8988T (cell line): ENCODE results near the gene RGSL1.
"Not testable (repeated sequence)": the region's sequence is repeated elsewhere in the genome, so short reads cannot be mapped to it uniquely, and the experiment has no call there.

Experiments
- DNase-seq: peaks from one replicate; pipeline ENCODE4 v3.0.0; 2011

The RGSL1 gene

DNA sequence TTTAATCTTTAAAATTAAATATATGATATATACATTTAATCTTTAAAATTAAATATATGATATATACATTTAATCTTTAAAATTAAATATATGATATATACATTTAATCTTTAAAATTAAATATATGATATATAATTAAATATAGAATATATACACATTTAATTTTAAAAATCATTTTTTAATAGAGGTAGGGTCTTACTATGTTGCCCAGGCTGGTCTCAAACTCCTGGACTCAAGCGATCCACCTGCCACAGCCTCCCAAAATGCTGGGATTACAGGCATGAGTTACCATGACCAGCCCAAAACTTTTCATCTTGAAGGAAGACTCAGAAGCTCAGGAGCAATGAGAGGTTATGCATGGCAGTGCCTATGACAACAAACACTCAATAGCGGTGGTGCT lies 2.8 kb upstream of the RGSL1 start:
- not testable (repeated sequence) for DNase-seq

DNA sequence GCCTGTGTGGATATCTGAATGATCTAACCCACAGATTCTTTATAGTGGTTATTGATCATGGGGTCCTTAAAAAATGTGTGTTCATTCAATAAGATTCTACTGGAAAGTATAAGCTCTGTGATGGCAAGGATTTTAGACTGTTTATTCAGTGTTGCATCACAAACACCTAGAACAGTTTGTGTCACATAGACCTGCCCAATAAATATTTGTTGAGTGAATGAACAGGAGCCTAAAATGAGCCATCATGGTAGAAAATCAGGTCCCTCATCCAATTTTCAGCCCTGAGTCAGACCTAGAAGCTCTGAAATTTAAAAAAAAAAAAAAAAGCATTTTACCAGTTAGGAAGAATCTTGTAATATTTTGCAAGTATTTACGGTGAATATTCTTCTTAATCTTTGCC lies 2.3 kb upstream of the RGSL1 start:
- DNase-seq: no peak

DNA sequence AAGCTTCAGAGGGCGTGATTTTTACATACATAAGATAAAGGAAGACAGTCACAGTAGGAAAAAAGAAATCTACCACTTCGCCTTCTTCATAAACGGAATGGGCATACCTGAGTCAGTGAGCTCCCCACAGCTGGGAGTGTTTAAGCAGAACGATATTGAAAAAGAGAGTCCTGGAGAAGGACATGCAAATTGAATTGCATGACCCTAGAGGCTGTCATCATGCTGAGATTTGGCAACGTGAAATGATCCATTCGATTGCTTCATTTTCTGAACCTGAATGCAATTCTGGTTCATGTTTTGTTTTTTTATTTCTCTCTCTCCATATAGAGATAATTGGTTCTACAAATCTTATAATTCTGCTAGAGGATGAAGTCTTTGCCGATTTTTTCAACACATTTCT lies 3.7 kb downstream of the RGSL1 start:
- no peak for DNase-seq

- DNase-seq: no peak
These were observed 7.9 kb downstream of the RGSL1 start for GRCh38 chr1:182457844-182458243.

DNA sequence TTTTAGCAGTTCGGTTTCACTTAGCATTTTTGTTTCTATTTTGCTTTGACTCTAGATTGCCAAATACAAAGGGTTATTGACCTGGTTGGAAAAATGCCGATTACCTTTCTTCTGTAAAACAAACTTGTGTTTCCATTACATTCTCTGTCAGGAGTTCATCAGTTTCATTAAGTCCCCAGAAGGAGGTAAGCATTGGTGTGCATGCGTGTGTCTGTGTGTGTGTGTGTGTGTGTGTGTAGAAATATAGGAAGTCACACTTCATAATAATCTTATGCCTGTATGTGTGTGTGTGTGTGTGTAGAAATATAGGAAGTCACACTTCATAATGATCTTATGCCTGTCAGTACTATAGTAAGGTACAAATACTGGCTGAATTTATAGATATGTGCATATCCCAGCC lies 10.0 kb downstream of the RGSL1 start:
- DNase-seq: no peak

- DNase-seq: no peak
These were observed 10.6 kb downstream of the RGSL1 start for GRCh38 chr1:182460550-182460951.

GRCh38 chr1:182473556-182473955 lies 23.6 kb downstream of the RGSL1 start:
- DNase-seq: no peak

GRCh38 chr1:182476625-182477024 lies 26.7 kb downstream of the RGSL1 start:
- DNase-seq: no peak

- DNase-seq: no peak
These were observed 28.3 kb downstream of the RGSL1 start for GRCh38 chr1:182478238-182478637.

DNA sequence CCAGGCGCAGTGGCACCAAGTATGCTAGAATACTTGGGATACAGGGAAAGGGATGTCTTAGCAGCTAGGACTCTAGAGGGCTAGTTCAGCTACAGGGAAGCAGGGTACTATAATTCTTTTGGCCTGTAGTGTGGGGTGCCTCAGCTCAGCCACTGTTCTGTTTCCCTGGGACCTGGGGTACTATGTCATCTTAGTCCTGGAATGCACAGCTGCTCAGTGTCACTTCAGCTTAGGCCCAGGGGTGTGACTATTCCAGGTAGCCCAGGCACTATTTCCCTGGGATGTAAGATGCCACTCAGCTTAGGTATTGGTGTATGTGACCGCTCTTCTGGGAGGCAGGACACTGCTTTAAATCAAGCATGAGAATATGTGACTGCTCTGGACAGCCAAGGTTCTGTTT lies 34.1 kb downstream of the RGSL1 start:
- DNase-seq: no peak

DNA sequence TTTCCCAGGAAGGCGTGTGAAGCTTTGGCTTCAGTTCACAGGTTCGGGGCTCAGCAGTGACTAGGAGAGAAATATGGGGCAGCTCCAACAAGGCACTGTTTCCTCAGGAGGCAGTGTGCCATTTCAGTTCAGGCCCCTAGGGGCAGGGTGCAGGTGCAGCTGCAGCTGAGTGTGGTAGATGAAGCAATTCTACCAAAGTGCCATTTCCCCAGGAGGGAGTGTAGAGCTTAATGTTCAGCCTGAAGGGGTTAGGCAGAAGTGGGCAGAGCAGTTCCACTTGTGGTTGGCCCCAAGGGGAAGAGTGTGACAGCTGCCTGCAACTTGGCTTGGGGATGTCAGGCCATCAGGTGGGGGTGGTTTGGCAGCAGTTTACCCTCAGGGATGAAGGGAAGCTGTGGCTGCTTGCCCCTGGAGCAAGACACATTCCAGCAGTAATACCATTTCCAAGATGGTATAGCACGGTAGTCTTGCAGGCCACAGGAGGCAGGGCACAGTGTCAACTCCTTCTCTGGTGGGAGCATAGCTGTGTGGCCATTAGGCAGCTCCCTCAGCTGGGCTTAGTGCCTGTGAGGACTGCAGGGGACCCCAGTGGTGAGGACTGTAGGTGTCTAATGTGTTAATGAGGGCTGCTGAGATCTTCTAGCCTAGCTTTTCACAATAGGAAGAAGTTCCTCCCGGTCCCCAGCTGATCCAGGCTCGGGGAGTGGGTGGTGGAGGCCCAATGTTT lies 34.7 kb downstream of the RGSL1 start:
- no peak for DNase-seq

- DNase-seq: no peak
These were observed 35.9 kb downstream of the RGSL1 start for GRCh38 chr1:182485861-182486260.

DNA sequence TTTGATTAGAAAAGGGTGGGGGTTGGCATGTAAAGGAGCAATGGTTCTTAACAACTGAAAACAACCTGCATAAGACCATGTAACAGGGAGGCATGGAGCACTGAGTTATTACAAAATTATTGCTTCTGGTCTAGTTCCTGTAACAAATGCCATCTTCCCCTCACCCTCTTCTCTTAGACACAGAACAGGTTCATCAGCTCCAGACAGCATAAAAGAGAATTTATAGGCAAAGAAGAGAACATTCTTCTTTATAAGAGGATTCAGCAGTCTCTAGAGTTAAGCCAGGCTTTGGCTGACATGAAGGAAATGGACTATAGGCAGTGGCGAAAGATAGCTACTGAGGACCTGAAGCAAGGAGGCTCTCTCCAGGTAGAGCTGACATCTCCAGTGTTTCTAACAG lies 38.9 kb downstream of the RGSL1 start:
- DNase-seq: no peak

GRCh38 chr1:182493063-182493462 lies 43.1 kb downstream of the RGSL1 start:
- DNase-seq: no peak

GRCh38 chr1:182495002-182495401 lies 45.1 kb downstream of the RGSL1 start:
- no peak for DNase-seq

DNA sequence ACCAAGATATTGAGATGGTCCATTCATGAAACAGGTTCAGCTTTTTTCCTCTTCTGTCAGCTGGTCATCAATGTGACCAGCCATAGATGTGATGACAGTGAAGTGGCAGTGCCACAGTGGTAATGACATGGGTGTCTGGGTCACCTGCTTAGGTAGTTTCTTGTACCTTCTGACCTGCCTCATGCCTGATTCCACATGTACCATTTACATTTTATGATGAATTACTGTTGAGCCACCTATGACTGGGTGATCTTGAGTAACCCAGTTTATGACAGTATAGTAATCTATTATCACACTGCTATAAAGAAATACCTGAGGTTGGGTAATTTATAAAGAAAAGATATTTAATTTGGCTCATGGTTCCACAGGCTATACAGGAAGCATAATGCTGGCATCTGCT lies 45.7 kb downstream of the RGSL1 start:
- DNase-seq: no peak

GRCh38 chr1:182507685-182508084 lies 57.7 kb downstream of the RGSL1 start:
- no peak for DNase-seq

DNA sequence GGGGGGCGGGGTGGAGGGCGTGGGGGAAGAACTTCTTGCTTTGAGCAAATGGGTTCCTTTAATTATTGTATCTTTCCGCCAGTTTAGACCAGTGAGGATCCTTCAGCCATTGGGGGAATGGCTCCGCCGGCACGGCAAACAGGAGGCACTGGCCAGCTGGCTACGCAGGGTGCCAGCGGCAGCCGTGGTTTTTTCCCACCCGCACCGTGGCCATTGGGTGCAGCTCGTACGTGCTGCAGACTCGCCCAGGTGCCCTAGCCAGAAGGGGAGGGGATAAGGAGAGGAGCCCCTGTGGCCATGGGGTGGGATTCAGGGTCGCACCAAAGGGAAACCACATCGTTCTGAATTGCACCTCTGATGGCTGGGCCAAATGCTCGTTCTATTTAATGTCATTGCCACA lies 65.6 kb downstream of the RGSL1 start:
- DNase-seq: no peak

GRCh38 chr1:182520736-182521135 lies 70.8 kb downstream of the RGSL1 start:
- no peak for DNase-seq

- DNase-seq: no peak
These were observed 75.4 kb downstream of the RGSL1 start for GRCh38 chr1:182525342-182525741.

DNA sequence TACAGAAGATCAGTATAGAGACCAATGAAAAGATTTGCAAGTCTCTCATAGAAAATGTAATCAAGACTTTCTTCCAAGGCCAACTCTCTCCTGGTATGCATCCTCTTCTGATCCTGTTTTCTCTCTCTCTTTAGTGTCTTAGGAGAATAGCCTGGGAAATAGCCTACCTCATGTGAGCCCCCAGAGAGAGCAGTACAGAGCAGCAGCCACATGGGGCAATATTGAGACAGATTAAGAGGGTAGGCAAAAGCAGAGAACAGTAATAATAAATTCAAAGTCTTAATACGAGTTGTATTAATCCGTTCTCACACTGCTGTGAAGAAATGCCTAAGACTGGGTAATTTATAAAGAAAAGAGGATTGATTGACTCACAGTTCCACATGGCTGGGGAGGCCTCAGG lies 77.7 kb downstream of the RGSL1 start:
- DNase-seq: no peak

DNA sequence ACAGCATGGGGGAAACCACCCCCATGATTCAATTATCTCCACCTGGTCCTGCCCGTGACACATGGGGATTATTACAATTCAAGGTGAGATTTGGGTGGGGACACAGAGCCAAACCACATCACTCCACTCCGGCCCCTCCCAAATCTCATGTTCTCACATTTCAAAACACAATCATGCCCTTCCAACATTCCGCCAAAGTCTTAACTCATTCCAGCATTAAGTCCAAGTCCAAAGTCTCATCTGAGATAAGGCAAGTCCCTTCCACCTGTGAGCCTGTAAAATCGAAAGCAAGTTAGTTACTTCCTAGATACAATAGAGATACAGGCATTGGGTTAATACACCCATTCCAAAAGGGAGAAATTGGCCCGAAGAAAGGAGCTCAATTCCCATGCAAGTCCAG lies 78.3 kb downstream of the RGSL1 start:
- not testable (repeated sequence) for DNase-seq

GRCh38 chr1:182533896-182534295 lies 84.0 kb downstream of the RGSL1 start:
- DNase-seq: no peak

- DNase-seq: no peak
These were observed 99.4 kb downstream of the RGSL1 start for GRCh38 chr1:182549346-182549745.

DNA sequence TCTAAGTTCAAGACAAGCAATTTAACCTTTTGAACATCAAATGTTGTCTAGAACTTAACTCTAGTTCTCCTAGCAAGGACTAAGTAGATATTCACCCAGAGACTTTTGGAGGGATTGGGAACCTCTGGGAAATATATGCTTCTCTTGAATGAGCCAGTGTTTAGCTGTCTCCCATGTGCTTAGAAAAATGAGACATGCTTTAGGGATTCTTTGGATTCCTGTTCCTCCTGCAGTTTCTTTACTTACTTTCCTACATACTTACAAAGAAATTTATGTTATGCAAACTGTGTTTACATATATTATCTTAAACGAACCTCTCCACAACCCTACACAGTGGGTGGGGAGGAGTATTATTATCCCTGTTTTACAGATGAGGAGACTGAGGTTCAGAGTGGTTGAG lies 99.9 kb downstream of the RGSL1 start:
- DNase-seq: no peak

DNA sequence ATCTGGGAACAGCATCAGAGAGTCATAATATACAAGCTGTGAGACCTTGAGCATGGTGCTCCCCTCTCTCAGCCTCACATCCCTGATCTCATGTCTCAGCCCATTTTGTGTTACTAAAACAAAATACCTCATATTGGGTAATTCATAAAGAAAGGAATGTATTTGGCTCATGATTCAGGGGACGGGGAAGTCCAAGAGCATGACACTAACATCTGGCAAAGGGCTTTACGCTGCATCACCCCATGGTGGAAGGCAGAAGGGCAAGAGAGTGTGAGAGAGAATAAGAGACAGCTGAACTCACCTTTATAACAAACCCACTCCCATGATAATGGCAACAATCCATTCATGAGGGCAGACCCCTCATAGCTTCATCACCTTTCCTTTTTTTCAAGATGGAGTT lies 102.6 kb downstream of the RGSL1 start:
- no peak for DNase-seq
